Gastroesophageal sphincter (tissue), 4 donors: ENCODE measurements around the gene NFE2. TPM values are rescaled to one million over a fixed set of nuclear protein-coding genes. Genes with fewer than 3 reads are reported as not detected.
"Not testable (repeated sequence)": the region's sequence is repeated elsewhere in the genome, so short reads cannot be mapped to it uniquely, and the experiment has no call there.

ENCODE experiments used
- ATAC-seq: fragments of 150-250 bp; one replicate; pipeline ENCODE4 v1.9.1; 2016; ENCODE audit warnings: mild to moderate bottlenecking, moderate library complexity
- H3K27ac ChIP-seq, 4 donors: fragments of 200-600 bp; sonication (generic) in 3 of 4; 1 replicate in 3 of 4; 2 replicates in 1 of 4; pipeline ENCODE4 v1.5.1; 2016 to 2019
- H3K27me3 ChIP-seq: fragments of 200-600 bp; sonication (generic); one replicate; pipeline ENCODE4 v1.5.1; 2019
- H3K36me3 ChIP-seq, 2 donors: fragments of 200-600 bp; sonication (generic); one replicate each; pipeline ENCODE4 v1.5.1; 2019; ENCODE audit warnings: control low read depth in 1 of 2
- H3K4me1 ChIP-seq, 3 donors: fragments of 200-600 bp; sonication (generic); 1 replicate in 2 of 3; 2 replicates in 1 of 3; pipeline ENCODE4 v1.5.1; 2016 to 2019; ENCODE audit warnings: control low read depth in 2 of 3
- H3K4me3 ChIP-seq, 2 donors: fragments of 200-600 bp; sonication (generic); one replicate each; pipeline ENCODE4 v1.5.1; 2019; ENCODE audit warnings: mild to moderate bottlenecking in 1 of 2, moderate library complexity in 1 of 2
- H3K9me3 ChIP-seq, 3 donors: fragments of 200-600 bp; sonication (generic); one replicate each; pipeline ENCODE4 v1.5.1; 2017 to 2019; ENCODE audit warnings: control low read depth in 2 of 3
- EP300 ChIP-seq: sonication (generic); formaldehyde crosslinking; IDR thresholded peaks from one replicate; pipeline ENCODE4 v1.6.1; 2017; ENCODE audit warnings: antibody characterized with exemption, mild to moderate bottlenecking
- POLR2A ChIP-seq, 2 donors: fragments of 450-650 bp; IDR thresholded peaks; one replicate each; pipeline ENCODE4 v1.6.1; 2017; ENCODE audit warnings: antibody characterized with exemption in 2 of 2, mild to moderate bottlenecking in 2 of 2, moderate library complexity in 1 of 2
- POLR2AphosphoS5 ChIP-seq: sonication (generic); formaldehyde crosslinking; IDR thresholded peaks from one replicate; pipeline ENCODE4 v1.6.1; 2017; ENCODE audit warnings: antibody characterized with exemption
- WGBS, 2 donors: methylation state at CpG; one replicate each; pipeline ENCODE4 v1.1.5; 2018; ENCODE audit warnings: low coverage in 1 of 2; 5-methylcytosine and 5-hydroxymethylcytosine counted together
- total RNA-seq, 4 donors: library from RNA; depleted of rRNA; stranded (reverse); fragments of >200 nt; gene quantifications; one replicate each; pipeline ENCODE4 v1.1.0, GENCODE V29; 2016
- TF ChIP-seq, protein P1 (sequence below), 4 experiments: fragments of 200-600 bp in 2 of 4; fragments of 450-650 bp in 2 of 4; sonication (generic) in 1 of 4; IDR thresholded peaks; one replicate each; pipeline ENCODE4 v1.5.1; 2017 to 2019; ENCODE audit warnings: antibody characterized with exemption in 4 of 4, mild to moderate bottlenecking in 2 of 4, moderate library complexity in 2 of 4

Gene NFE2
- total RNA-seq, 4 donors from 2014 or later: 0.37 to 1.6 (median 0.77) TPM; not detected in 1

DNA sequence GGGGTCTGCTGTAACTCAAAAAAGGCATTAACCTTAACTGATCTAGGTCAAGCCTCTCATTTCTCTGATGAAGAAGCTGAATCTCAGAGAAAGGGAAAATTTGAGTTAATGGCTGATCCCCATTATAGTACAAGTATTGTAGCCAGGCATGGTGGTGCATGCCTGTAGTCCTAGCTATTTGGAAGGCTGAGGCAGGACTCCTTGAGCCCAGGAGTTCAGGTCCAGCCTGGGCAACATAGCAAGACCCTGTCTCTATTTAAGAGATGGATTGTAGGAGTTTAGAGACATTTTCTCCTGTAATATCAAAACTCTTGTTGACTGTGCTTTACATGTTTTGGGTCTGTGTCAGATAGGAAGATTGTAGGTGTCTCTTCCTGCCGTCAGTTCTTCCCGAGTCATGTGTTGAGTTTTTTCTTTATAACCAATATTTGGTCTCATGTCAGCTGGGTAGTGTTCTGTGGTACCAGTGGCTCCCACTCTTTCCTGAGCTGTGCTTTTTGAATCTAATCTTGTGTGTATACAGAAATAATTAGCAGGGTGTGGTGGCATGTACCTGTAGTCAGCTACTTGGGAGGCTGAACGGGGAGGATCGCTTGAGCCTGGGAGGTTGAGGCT is 32.7 kb upstream of the NFE2 start:
- ATAC-seq: no peak
- TF ChIP-seq POLR2A (IDR thresholded peaks at IDR 0.05) (no peak), EP300 (no peak), POLR2AphosphoS5 (no peak)
- TF ChIP-seq, protein P1, sequence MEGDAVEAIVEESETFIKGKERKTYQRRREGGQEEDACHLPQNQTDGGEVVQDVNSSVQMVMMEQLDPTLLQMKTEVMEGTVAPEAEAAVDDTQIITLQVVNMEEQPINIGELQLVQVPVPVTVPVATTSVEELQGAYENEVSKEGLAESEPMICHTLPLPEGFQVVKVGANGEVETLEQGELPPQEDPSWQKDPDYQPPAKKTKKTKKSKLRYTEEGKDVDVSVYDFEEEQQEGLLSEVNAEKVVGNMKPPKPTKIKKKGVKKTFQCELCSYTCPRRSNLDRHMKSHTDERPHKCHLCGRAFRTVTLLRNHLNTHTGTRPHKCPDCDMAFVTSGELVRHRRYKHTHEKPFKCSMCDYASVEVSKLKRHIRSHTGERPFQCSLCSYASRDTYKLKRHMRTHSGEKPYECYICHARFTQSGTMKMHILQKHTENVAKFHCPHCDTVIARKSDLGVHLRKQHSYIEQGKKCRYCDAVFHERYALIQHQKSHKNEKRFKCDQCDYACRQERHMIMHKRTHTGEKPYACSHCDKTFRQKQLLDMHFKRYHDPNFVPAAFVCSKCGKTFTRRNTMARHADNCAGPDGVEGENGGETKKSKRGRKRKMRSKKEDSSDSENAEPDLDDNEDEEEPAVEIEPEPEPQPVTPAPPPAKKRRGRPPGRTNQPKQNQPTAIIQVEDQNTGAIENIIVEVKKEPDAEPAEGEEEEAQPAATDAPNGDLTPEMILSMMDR (IDR thresholded peaks at IDR 0.05): no peak
- H3K9me3 ChIP-seq: no peaks in the 10 kb centered on the region
- H3K4me3 ChIP-seq: no peak overlapping the region
- WGBS, 2 donors: 80 to 94% methylated on average over 1 to 4 of the region's 4 CpGs
- no peak overlapping the region for H3K27ac ChIP-seq
- peaks cover 3 to 98% (median 20%) of the 10 kb centered on the region in 3 donors for H3K4me1 ChIP-seq
- peaks cover 0 to 14% of the 10 kb centered on the region in 2 donors for H3K36me3 ChIP-seq
- no peaks in the 10 kb centered on the region for H3K27me3 ChIP-seq

DNA sequence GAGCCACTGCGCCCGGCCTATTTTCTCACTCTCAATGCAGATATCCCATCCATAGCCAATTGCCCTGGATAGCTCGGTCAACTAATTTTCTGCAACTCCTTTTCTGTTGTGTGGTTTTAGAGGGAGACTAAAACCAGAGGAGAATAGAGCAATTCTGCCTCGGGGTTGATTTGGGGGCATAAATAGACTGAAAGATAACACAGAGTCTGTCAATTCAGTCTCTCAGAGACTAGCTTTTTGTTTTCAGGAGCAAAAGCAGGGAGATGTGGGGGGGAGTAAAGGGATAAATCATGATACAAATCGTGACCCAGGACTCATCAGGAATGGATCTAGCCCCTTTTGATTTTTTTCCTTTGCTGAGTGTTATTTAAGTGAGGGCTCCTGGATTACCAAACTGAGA is 30.6 kb upstream of the NFE2 start:
- no peak for ATAC-seq
- no peak overlapping the region for H3K4me3 ChIP-seq
- H3K27ac ChIP-seq: no peak overlapping the region
- 49 to 80% methylated on average over 1 to 5 of the region's 5 CpGs for WGBS, 2 donors
- no peaks in the 10 kb centered on the region for H3K9me3 ChIP-seq
- H3K36me3 ChIP-seq: peaks cover 0 to 14% of the 10 kb centered on the region in 2 donors
- peaks cover 0 to 98% (median 20%) of the 10 kb centered on the region in 3 donors for H3K4me1 ChIP-seq
- TF ChIP-seq, protein P1 (IDR thresholded peaks at IDR 0.05): no peak
- TF ChIP-seq EP300: no peak
- TF ChIP-seq POLR2AphosphoS5: no peak
- no peak for TF ChIP-seq POLR2A (IDR thresholded peaks at IDR 0.05)
- no peaks in the 10 kb centered on the region for H3K27me3 ChIP-seq

DNA sequence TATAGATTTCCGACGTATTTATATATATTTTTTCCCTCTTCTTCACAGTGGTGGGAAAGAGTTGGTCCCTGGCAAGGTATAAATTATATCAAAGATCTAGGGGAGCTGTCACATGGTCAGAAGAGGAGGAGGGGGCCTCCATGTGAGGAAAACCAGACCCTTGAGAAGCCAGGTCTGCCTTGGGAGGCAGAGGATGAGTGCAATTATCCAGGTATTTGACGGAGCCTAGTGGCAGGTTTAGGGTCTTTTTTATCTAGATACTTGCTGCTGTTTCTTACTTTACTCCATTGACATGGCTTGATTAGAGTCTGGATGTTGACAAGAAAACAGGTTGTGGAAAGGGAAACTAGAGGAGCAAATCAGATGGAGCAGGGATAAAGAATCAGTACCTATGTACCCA is 29.6 kb upstream of the NFE2 start:
- 36 to 63% methylated on average over 3 of the region's 3 CpGs for WGBS, 2 donors
- Histone ChIP-seq H3K36me3 (peaks cover 0 to 14% of the 10 kb centered on the region in 2 donors), H3K27ac (no peak overlapping the region), H3K4me3 (no peak overlapping the region), H3K27me3 (no peaks in the 10 kb centered on the region), H3K4me1 (peaks cover 0 to 100% (median 29%) of the 10 kb centered on the region in 3 donors), H3K9me3 (no peaks in the 10 kb centered on the region)
- TF ChIP-seq POLR2AphosphoS5 (no peak), POLR2A (IDR thresholded peaks at IDR 0.05) (no peak), EP300 (no peak)
- TF ChIP-seq, protein P1 (IDR thresholded peaks at IDR 0.05): no peak
- no peak for ATAC-seq

DNA sequence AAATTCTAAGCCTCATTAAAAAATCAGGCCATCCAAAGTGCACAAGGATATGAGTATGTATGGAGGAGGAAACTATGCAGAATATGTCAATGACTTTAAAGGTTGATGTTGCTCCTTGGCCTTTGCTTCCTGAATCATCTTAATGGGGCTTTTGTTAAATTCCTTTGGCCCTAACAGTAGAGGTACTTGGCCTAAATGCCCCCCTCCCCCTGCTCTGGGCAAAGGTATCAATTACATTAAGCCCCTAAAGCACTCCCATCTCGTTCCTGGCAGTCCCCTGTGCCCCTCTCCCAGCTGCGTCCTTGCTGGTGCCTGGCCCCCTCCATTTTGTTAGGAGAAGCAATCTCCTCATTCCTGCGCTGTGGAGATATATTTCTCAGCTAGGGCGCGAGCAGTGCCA is 28.9 kb upstream of the NFE2 start:
- ATAC-seq: no peak
- H3K9me3 ChIP-seq: no peaks in the 10 kb centered on the region
- 59 to 74% methylated on average over 4 to 5 of the region's 5 CpGs for WGBS, 2 donors
- peaks cover 0 to 14% of the 10 kb centered on the region in 2 donors for H3K36me3 ChIP-seq
- no peak for TF ChIP-seq EP300
- TF ChIP-seq, protein P1 (IDR thresholded peaks at IDR 0.05): no peak
- H3K27ac ChIP-seq: no peak overlapping the region
- no peaks in the 10 kb centered on the region for H3K27me3 ChIP-seq
- H3K4me1 ChIP-seq: peaks cover 0 to 95% (median 29%) of the 10 kb centered on the region in 3 donors
- H3K4me3 ChIP-seq: no peak overlapping the region

DNA sequence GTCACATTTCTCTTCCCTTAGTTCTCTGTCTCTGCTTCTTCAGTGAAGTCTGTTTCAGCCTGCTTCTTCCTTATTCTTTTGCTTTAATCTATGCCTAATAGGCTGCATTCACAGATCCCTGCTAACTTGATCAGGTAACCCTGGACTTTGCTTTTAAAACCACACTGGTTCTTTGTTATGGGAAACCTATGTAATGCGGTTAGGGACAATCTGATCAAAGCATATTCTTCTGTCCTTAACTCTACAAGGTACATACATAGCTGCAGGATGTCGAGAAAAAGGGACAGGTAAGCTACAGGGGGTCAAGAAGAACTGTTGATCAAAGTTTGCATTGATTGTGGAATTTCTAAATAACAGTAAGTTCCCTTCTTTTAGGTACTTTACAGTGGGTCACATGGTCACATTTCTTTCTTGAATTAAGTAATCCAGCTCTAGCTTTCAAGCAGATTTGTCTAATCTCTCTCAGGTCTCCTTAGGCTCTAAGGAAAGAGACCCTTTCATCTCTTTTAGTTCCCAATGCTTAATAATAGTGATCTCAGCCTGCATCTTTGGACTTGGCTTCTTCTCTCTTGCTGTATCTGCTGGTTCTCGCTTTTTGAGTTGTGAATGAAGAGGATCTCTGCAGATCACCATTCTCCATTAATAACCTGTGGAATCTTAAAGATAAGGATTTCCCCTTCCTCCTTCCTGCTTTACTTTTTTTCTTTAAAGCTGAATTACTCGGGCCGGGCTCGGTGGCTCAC is 28.0 kb upstream of the NFE2 start:
- peaks cover 0 to 91% (median 29%) of the 10 kb centered on the region in 3 donors for H3K4me1 ChIP-seq
- H3K27ac ChIP-seq: no peak overlapping the region
- no peak for ATAC-seq
- TF ChIP-seq POLR2A (IDR thresholded peaks at IDR 0.05): no peak
- TF ChIP-seq EP300: no peak
- TF ChIP-seq, protein P1 (IDR thresholded peaks at IDR 0.05): no peak
- TF ChIP-seq POLR2AphosphoS5: no peak
- no peaks in the 10 kb centered on the region for H3K27me3 ChIP-seq
- H3K9me3 ChIP-seq: no peaks in the 10 kb centered on the region
- 42 to 69% methylated on average over 2 to 3 of the region's 6 CpGs for WGBS, 2 donors
- H3K36me3 ChIP-seq: peaks cover 0 to 14% of the 10 kb centered on the region in 2 donors
- no peak overlapping the region for H3K4me3 ChIP-seq

DNA sequence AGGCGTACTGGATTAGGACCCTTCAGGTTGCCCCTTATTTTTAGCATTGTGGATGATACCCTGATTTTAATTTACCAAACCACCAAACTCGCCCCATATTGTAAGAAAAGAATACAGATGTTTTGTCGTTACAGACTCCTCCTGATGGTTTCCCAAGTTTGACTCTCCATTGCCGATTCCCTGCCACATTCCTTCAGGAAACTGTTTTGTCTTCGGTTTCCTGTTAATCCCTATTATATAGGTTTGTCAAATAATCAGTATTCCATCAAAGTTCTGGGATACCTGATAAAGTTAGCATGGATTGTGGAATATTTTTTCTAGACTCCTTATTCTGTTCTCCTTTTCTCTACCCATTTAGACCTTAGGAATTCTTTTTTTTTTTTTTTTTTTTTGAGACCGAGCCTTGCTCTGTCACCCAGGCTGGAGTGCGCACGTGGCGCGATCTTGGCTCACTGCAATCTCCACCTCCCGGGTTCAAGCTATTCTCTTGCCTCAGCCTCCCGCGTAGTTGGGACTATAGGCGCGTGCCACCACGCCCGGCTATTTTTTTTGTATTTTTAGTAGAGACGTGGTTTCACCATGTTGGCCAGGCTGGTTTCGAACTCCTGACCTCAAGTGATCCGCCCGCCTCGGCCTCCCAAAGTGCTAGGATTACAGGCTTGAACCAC is 24.8 kb upstream of the NFE2 start:
- WGBS, 2 donors: 0 to 51% methylated on average over 5 to 21 of the region's 22 CpGs
- Histone ChIP-seq H3K27ac (peak overlapping the region; percentile 77 to 93 (median 90)), H3K4me3 (peak overlapping the region; percentile 67 to 99), H3K36me3 (peaks cover 0 to 12% of the 10 kb centered on the region in 2 donors), H3K4me1 (peaks cover 0 to 59% (median 26%) of the 10 kb centered on the region in 3 donors)
- not testable (repeated sequence) for ATAC-seq, H3K9me3 ChIP-seq, H3K27me3 ChIP-seq
